RPMI8226 (cell line): Measurements from ENCODE around the gene CFAP61.
A peak's percentile ranks its signal among the peaks of the same experiment; 100 is the strongest.
"Not testable (repeated sequence)": the region's sequence is repeated elsewhere in the genome, so short reads cannot be mapped to it uniquely, and the experiment has no call there.

Source experiments
- DNase-seq: peaks from one replicate; pipeline ENCODE4 v3.0.0-alpha.2; 2015

Gene CFAP61

DNA sequence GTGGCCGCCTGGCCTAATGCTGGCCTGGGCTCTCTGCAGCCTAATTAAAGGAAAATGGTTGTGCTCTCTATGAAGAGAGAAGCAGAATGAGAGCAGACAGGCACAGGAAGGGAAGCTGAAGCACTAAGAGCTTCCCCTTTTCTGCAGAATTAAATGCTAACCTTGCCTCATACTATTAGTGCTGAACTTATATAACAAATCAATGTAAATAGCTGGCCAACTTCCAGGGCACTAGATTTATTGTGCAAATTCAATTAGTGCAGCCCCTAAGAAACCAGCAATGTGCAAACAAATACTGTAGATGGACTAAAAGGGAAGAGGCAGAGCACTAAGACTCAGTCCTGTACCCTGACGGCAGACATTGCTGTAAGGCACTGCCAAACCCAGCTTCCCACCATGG is 279.5 kb downstream of the CFAP61 start:
- DNase-seq = no peak

- DNase-seq = no peak
These were observed 281.5 kb downstream of the CFAP61 start for GRCh38 chr20:20333866-20334265.

DNA sequence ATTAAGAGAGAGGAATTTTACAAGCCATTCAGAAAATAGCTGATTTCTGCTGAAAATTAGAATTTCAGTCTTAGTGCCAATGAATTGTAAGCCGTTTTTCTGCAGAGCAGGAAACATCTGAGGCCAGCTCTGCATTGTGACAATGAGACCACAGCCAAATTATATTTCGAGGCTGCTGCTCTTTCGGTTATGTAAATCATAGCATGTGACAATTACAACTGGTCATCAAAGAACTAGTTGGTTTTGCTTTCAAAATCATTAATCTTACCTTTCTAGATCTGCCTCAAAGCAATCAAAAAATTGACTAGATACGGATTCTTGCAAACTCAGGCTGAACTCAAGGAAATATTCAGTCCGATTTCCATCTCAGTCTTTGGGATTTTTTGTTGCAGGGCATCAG is 282.2 kb downstream of the CFAP61 start:
- DNase-seq = peak; percentile 51

DNA sequence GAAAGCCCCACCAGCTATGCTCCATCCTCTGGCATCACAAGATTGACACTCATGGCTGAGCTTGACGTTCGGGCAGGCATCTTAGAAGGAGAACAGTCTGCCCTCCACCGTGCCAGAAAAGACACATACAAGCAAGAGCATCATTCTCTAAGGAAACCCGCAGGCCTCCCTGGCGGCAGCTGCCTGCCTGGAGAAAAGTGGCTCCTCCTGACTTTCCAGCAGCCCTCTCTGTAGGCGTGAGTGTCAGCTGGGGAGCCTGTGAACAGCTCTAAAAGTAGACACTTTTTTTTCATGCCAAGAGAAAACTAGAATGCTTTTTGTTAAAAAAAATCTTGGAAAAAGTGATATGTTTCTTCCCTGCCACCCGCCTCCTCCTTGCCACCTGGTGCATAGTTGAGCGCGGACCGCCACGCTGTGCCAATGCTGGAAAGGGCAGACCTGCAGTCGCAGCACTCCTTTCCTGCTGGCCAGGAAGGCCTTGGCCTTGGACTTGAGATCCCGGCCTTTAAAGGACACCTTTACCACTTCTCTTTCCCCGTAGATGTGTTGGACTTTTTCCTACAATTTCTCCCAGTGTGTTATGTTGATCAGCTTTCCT is 285.9 kb downstream of the CFAP61 start:
- DNase-seq = no peak

DNA sequence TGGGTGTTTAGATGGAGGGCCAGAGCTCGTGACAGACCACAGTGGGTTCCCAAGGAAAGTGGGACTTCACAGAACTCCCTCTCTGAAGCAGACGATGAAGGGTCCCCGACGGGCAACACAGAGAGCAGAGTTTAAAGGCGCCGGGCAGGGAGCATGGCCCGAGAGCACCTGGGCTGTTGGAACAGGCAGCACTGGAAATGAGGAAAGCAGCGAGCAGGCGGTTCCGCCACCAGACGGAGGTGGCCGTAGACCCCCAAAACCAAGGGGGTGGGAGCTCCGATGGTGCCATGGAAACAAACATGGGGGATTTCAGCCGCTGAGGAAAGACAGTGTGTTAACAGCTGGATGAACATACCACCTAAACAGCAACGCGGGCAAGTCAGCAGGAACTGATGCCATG is 288.1 kb downstream of the CFAP61 start:
- DNase-seq = no peak

DNA sequence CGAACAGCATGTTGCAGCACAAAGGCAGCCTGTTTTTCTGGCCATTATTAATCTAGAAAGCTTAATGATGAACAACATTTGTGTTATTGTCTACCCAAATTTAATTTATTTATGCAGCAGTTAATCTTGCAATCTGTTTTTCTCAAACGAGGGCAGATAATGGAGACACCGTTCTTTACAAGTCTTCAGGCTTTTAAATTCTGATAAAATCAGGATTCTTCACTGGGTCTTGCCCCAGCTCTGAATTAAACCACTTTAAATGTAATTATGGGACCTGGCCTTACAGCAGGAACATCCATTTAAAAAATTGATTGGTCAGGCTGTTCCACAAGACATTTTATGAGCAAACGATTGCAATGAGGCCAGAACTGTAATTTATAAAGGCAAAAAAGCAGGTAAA is 289.0 kb downstream of the CFAP61 start:
- no peak for DNase-seq

DNA sequence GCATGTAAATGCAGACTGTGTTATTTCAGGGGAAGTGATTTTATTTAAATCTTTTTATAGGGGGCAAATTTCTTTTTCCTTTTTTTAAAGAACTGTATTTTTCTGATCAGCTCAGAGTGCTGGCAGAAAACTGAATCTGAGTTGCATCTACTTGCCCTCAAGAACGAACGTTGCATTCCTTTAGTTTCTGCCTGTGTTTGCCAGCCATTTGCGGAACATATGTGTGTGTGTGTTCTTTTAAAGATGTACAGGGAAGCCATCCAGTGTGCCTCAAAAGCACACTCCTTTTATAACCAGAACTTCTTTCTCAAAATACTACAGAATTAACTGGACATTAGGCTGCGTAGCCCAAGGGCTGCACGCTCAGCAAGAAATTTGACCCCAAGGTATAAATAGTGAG is 289.7 kb downstream of the CFAP61 start:
- DNase-seq = no peak

GRCh38 chr20:20343932-20344331 is 291.6 kb downstream of the CFAP61 start:
- DNase-seq = no peak

DNA sequence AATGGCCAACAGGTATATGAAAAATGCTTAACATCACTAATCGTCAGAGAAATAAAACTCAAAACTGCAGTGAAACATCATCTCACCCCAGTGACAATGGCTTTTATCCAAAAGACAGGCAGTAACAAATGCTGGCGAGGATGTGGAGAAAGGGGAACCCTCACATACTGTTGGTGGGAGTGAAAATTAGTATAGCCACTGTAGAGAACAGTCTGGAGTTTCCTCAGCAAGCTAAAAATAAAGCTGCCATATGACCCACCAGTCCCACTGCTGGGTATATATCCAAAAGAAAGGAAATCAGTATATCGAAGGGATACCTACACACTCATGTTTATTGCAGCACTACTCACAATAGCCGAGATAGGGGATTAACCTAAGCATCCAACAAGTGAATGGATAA is 292.1 kb downstream of the CFAP61 start:
- DNase-seq = no peak

GRCh38 chr20:20353576-20353975 is 301.2 kb downstream of the CFAP61 start:
- DNase-seq = no peak

GRCh38 chr20:20355503-20355902 is 303.2 kb downstream of the CFAP61 start:
- DNase-seq = not testable (repeated sequence)

DNA sequence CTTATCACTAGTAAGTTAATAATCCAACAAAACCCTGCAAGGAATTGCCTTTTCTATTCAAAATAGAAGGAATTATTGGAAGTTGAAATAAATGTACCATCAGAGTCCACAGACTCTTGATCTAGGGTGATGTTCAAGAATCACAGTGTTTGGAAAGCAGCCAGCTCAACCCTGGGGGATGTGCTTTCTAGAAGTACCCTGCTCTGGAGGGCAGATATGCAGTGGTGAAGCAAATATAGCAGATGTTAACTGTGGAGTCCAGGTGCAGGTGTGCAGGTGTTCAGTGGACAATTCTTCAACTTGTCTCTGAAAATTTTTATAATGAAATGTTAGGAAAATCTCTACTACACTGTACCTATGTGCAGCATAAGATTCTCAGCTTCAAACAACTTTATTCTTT is 306.5 kb downstream of the CFAP61 start:
- DNase-seq = peak; percentile 75

DNA sequence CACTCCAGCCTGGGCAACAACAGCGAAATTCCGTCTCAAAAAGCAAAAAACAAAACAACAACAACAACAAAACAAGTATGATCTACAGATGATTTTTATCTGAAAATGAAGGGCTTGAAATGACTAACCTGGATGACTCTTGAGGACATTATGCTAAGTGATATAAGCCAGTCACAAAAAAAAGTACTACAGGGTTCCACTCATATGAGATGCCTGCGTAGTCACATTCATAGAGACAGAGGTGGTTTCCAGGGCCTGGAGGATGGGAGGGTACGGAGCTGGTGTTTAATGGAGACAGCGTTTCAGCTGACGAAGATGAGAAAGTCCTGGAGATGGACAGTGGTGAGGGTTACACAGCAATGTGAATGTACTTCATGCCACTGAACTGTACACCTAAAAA is 307.3 kb downstream of the CFAP61 start:
- no peak for DNase-seq

- DNase-seq = peak; percentile 70
These were observed 308.1 kb downstream of the CFAP61 start for GRCh38 chr20:20360464-20360863.

GRCh38 chr20:20362774-20363433 is 310.6 kb downstream of the CFAP61 start:
- peak; percentile 30 for DNase-seq

DNA sequence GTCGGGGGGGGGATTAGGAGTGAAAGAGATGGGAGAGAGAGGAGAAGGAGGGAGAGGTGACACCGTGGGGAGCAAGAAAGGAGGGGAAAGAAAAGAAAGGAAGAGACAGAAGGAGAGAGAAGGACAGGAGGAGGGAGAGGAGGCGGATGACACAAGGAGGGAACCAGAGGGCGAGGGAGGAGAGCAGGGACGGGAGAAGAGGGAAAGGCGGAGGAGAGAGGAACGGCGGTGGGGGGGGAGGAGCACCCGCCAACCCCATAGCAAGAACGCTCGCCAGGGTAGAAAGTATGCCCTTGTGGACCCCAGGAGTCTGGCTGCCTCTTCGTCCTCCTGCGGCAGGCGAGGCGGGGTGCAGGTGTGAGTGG is 311.1 kb downstream of the CFAP61 start:
- no peak for DNase-seq

- DNase-seq = no peak
These were observed 311.7 kb downstream of the CFAP61 start for GRCh38 chr20:20363799-20364592.

- no peak for DNase-seq
These were observed 312.5 kb downstream of the CFAP61 start for GRCh38 chr20:20364593-20365479.

DNA sequence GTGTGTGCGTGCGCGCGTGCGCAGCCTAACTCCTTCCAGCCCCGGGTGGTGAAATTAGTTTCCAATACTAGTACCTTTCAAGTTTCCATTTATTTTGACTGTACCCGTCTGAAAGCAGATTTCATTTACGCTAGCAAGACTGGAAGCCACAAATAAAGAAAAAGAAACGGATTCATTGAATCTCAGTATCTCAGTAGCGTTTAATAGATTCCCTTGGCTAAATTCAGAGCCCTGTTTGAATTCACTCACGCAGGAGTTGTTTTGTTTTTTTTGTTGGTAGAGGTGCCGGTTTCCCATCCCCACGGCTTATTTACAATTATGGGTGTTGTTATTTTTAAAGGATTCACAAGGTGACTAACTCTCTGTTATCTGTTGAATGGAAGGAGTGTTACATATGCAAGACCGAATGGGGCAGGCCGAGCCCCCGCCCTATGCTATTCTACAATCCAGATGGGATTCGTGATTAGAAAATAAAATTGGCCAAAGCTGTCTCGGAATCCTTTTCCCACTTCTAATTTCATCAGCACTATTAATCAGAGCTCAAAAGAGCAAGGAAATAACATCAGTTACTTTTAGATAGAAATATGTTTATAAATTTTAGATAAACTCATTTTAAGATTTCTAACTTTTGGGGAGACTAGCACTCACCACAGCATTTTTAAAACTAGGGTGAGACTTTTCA is 313.3 kb downstream of the CFAP61 start:
- no peak for DNase-seq

DNA sequence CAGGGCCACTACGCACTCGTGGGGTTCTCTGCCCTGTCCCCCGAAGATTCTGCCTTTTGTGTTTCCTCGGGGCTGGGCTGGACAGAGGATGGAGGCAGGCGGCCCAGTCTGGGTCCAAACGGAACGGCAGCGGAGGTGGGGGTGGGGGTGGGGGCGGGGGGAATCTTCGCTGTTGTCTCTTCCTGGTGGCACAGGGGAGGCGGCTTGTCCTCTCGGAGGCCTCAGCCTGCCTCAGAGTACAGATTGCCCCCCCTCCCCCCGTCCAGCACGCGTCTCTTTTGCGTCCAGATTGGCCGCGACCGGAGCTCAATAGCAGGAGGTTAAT is 314.2 kb downstream of the CFAP61 start:
- no peak for DNase-seq

GRCh38 chr20:20366876-20367574 is 314.7 kb downstream of the CFAP61 start:
- no peak for DNase-seq
